22Rv1 (cell line): Measurements from ENCODE around the gene NR2F1-AS1.

Experiments used
- ZFX ChIP-seq: fragments of 450-650 bp; IDR thresholded peaks from 2 replicates; pipeline ENCODE4 v1.6.1; 2017; ENCODE audit warnings: antibody characterized with exemption, borderline replicate concordance
- TF ChIP-seq, protein P1 (sequence below): fragments of 450-650 bp; IDR thresholded peaks from 2 replicates; pipeline ENCODE4 v1.5.1; 2017; ENCODE audit warnings: mild to moderate bottlenecking

DNA sequence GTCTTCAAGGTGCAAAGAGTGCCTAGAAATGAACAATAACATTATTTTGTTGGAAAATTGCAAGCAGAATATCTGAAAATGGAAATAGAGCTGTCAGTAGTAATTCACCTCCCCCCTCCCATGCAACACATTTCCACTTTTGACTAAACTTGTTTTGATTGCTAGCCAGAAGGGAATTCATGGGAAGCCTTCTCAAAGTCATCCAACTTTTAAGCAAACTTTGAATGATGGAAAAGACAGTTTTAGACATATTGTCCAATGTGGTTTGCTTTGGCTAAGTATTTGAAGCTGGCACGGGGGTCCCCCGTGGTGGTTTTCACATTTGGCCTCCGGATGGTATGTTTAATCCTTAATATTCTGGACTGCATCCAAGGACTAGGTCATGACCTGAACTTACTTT, 9.5 kb upstream of the NR2F1-AS1 start:
- TF ChIP-seq, protein P1, sequence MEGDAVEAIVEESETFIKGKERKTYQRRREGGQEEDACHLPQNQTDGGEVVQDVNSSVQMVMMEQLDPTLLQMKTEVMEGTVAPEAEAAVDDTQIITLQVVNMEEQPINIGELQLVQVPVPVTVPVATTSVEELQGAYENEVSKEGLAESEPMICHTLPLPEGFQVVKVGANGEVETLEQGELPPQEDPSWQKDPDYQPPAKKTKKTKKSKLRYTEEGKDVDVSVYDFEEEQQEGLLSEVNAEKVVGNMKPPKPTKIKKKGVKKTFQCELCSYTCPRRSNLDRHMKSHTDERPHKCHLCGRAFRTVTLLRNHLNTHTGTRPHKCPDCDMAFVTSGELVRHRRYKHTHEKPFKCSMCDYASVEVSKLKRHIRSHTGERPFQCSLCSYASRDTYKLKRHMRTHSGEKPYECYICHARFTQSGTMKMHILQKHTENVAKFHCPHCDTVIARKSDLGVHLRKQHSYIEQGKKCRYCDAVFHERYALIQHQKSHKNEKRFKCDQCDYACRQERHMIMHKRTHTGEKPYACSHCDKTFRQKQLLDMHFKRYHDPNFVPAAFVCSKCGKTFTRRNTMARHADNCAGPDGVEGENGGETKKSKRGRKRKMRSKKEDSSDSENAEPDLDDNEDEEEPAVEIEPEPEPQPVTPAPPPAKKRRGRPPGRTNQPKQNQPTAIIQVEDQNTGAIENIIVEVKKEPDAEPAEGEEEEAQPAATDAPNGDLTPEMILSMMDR = no peak
- no peak for TF ChIP-seq ZFX
